Uterus (tissue), 2 donors: ENCODE results near the gene SPATA21.

Experiments
- CTCF ChIP-seq, 4 experiments: fragments of 200-600 bp in 2 of 4; fragments of 450-650 bp in 2 of 4; sonication (generic) in 2 of 4; IDR thresholded peaks; one replicate each; pipeline ENCODE4 v1.5.1; 2016 to 2019; ENCODE audit warnings: antibody characterized with exemption in 4 of 4, mild to moderate bottlenecking in 2 of 4, moderate library complexity in 1 of 4
- POLR2A ChIP-seq, 2 donors: fragments of 450-650 bp; IDR thresholded peaks; one replicate each; pipeline ENCODE4 v1.6.1; 2016; ENCODE audit warnings: antibody characterized with exemption in 2 of 2, mild to moderate bottlenecking in 1 of 2, moderate library complexity in 1 of 2

GRCh38 chr1:16440131-16440469 is 2.9 kb upstream of the SPATA21 start:
- no peak for TF ChIP-seq POLR2A (IDR thresholded peaks at IDR 0.05)
- TF ChIP-seq CTCF (IDR thresholded peaks at IDR 0.05): no peak
